Measurements from ENCODE around the gene GRWD1. TPM values are rescaled to one million over a fixed set of nuclear protein-coding genes. Genes with fewer than 3 reads are reported as not detected.

The GRWD1 gene
- total RNA-seq, 1 donor from 2014 or later, result 34.0 TPM

DNA sequence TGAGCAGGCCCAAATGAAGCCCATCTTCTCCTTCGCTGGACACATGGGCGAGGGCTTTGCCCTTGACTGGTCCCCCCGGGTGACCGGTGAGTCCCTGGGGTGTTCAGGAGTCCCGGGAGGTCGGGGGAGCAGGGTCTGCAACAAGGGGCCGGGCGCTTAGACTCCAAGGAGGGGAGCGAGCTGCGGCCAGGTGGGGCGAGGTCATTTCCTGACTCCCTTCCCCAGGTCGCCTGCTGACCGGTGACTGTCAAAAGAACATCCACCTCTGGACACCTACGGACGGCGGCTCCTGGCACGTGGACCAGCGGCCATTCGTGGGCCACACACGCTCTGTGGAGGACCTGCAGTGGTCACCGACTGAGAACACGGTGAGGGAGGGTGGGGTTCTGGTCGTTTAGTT is 4.7 kb downstream of the GRWD1 start:
- Mint-ChIP-seq H3K4me3 (no peak overlapping the region), H3K27ac (no peak overlapping the region), H3K9me3 (no peaks in the 10 kb centered on the region), H3K4me1 (peaks cover 6% of the 10 kb centered on the region), H3K36me3 (peaks cover 17% of the 10 kb centered on the region), H3K27me3 (ENCODE audit: low read depth) (no peaks in the 10 kb centered on the region)
- TF ChIP-seq, protein P1, sequence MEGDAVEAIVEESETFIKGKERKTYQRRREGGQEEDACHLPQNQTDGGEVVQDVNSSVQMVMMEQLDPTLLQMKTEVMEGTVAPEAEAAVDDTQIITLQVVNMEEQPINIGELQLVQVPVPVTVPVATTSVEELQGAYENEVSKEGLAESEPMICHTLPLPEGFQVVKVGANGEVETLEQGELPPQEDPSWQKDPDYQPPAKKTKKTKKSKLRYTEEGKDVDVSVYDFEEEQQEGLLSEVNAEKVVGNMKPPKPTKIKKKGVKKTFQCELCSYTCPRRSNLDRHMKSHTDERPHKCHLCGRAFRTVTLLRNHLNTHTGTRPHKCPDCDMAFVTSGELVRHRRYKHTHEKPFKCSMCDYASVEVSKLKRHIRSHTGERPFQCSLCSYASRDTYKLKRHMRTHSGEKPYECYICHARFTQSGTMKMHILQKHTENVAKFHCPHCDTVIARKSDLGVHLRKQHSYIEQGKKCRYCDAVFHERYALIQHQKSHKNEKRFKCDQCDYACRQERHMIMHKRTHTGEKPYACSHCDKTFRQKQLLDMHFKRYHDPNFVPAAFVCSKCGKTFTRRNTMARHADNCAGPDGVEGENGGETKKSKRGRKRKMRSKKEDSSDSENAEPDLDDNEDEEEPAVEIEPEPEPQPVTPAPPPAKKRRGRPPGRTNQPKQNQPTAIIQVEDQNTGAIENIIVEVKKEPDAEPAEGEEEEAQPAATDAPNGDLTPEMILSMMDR (IDR thresholded peaks at IDR 0.05; ENCODE audit: unreplicated experiment), result no peak
- DNase-seq (ENCODE audit: low spot score in 2 of 2, unreplicated experiment in 2 of 2), result no peak

DNA sequence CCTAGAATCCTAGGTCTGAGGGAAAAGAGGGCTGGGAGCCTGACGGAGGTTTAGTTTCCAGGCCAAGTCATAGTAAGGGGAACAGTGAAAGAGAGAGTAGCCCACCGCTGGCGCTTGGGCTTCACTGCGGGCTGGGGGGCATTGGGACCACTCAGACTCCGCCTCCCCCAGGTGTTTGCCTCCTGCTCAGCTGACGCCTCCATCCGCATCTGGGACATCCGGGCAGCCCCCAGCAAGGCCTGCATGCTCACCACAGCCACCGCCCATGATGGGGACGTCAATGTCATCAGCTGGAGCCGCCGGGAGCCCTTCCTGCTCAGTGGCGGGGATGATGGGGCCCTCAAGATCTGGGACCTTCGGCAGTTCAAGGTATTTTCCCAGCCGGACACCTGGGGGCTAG is 5.1 kb downstream of the GRWD1 start:
- H3K9me3 Mint-ChIP-seq, result no peaks in the 10 kb centered on the region
- TF ChIP-seq, protein P1 (IDR thresholded peaks at IDR 0.05; ENCODE audit: unreplicated experiment), result no peak
- peaks cover 6% of the 10 kb centered on the region for H3K4me1 Mint-ChIP-seq
- no peak for DNase-seq (ENCODE audit: low spot score in 2 of 2, unreplicated experiment in 2 of 2)
- H3K27me3 Mint-ChIP-seq (ENCODE audit: low read depth), result no peaks in the 10 kb centered on the region
- H3K36me3 Mint-ChIP-seq, result peaks cover 17% of the 10 kb centered on the region
- H3K4me3 Mint-ChIP-seq, result no peak overlapping the region
- H3K27ac Mint-ChIP-seq, result no peak overlapping the region

DNA sequence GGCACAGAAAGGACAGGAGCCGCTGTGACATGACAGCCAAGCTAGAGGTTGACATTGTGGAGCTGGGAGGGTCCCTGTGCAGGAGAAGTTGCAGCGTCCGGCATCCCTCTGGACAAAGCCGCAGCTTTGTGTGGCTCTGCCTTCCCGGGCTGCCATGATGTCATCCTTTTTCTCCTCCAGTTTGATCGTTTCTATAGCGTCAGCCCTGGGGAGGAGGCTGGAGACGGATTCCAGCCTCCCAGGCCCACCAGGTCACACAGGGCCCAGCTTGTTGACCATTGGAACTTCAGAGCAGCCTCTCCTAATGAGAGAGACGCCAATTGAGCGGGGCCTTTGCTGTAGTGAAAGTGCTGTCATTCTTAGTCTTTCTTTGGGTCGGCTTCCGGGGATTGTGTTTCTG is 5.8 kb downstream of the GRWD1 start:
- TF ChIP-seq, protein P1 (IDR thresholded peaks at IDR 0.05; ENCODE audit: unreplicated experiment), result no peak
- no peaks in the 10 kb centered on the region for H3K27me3 Mint-ChIP-seq (ENCODE audit: low read depth)
- H3K36me3 Mint-ChIP-seq, result peaks cover 17% of the 10 kb centered on the region
- no peak for DNase-seq (ENCODE audit: low spot score in 2 of 2, unreplicated experiment in 2 of 2)
- H3K9me3 Mint-ChIP-seq, result no peaks in the 10 kb centered on the region
- no peaks in the 10 kb centered on the region for H3K4me1 Mint-ChIP-seq
- H3K4me3 Mint-ChIP-seq, result no peak overlapping the region
- H3K27ac Mint-ChIP-seq, result no peak overlapping the region

DNA sequence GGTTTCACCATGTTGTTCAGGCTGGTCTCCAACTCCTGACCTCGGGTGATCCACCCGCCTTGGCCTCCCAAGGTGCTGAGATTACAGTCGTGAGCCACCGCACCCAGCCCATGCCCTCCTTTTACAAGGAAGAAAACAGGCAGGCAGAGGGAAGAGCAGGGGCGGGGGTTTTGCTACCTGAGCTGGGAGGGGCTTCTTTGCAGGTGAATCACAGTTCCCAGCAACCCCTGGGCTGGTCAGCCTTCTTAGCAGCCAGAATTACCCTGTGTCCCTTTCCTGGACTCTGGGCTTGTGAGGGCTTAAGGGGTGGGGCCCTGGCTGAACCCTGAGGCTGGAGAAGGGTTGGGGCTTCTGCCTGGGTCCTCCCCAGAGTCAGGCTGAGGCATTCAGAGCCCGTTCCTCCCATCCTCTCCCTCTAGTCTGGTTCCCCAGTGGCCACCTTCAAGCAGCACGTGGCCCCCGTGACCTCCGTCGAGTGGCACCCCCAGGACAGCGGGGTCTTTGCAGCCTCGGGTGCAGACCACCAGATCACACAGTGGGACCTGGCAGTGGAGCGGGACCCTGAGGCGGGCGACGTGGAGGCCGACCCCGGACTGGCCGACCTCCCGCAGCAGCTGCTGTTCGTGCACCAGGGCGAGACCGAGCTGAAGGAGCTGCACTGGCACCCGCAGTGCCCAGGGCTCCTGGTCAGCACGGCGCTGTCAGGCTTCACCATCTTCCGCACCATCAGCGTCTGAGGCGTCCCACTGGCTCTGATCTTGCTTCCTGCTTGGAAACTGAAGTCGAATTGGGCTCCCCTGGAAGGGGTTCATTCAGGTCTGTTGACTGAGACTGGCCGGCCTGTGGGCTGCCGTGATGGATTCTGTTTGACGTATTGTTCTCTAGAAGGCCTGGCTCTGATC is 6.8 kb downstream of the GRWD1 start:
- Mint-ChIP-seq H3K36me3 (peaks cover 22% of the 10 kb centered on the region), H3K4me1 (no peaks in the 10 kb centered on the region), H3K9me3 (no peaks in the 10 kb centered on the region), H3K4me3 (no peak overlapping the region), H3K27me3 (ENCODE audit: low read depth) (no peaks in the 10 kb centered on the region), H3K27ac (no peak overlapping the region)
- TF ChIP-seq, protein P1 (IDR thresholded peaks at IDR 0.05; ENCODE audit: unreplicated experiment), result no peak
- DNase-seq (ENCODE audit: low spot score in 2 of 2, unreplicated experiment in 2 of 2), result no peak

DNA sequence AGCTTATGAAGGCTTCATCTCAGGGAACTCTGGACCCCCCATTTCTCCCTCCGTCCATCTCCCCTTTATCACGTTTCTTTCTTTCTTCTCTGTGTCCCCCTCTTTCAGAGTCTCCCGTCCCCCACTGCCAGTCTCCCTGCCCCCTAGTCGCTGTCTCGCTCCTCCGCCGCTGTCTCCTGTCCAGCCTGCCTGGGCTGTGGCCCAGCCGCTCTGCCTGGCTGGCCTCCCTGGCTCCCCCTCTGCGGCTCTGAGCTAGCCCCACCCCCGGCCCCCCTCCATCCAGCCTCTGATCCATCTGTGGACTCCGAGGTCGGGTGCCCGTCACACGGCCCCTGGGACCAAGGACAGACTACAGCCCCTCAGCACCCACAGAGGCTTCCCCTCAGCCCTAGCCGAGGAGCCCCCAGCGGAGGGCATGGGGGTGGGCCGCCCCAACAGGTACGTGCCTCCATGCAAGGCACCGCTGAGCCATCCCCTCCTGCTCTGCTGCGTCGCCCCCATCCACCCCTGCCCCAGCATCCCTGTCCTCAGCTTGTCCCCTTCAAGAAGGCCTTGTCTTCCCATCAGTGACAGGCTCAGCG is 8.5 kb downstream of the GRWD1 start:
- Mint-ChIP-seq H3K4me1 (no peaks in the 10 kb centered on the region), H3K27me3 (ENCODE audit: low read depth) (no peaks in the 10 kb centered on the region), H3K4me3 (no peak overlapping the region), H3K36me3 (peaks cover 18% of the 10 kb centered on the region), H3K27ac (no peak overlapping the region), H3K9me3 (no peaks in the 10 kb centered on the region)
- TF ChIP-seq, protein P1 (IDR thresholded peaks at IDR 0.05; ENCODE audit: unreplicated experiment), result no peak
- no peak for DNase-seq (ENCODE audit: low spot score in 2 of 2, unreplicated experiment in 2 of 2)

All from mesothelial cell of epicardium (in vitro differentiated cells).